ENCODE results near the gene BIVM.

DNA sequence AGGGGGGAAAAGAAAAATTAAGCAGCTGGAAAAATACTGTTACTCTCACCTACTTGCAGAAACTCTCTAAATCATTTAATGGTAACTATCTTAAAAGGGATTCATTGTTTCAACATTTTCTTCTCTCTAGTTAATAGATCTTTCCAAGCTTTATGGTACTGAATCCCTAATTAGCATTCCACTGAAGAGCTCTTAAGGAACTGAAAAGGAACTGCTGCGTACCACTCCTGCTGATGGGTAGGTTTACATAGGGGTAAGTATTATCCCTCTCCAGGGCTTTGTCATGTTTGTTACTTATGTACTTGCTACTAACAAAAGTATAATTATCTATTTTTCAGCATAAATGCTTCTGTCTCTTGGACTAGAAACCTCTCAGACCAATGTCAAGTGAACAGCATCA, 37.8 kb upstream of the BIVM start:
- no peak for TF ChIP-seq CTCF (IDR thresholded peaks at IDR 0.05)
- no peak for TF ChIP-seq EZH2 (IDR thresholded peaks at IDR 0.05)

All from neural progenitor cell (in vitro differentiated cells).